ACC112 (cell line): ENCODE results near the gene OCRL.

Source experiments
- H2AFZ ChIP-seq: fragments of 200-600 bp; sonication (generic); one replicate; pipeline ENCODE4 v1.6.0; 2017; ENCODE audit warnings: antibody characterized with exemption, low read length; ENCODE audit not compliant: unreplicated experiment
- H3K27ac ChIP-seq: fragments of 200-600 bp; sonication (generic); 2 replicates; pipeline ENCODE4 v1.5.1; 2014; ENCODE audit warnings: low read depth, mild to moderate bottlenecking, antibody characterized with exemption, low read length, moderate library complexity
- H3K27me3 ChIP-seq: fragments of 200-600 bp; sonication (generic); 2 replicates; pipeline ENCODE4 v1.6.1; 2014; ENCODE audit warnings: mild to moderate bottlenecking, antibody characterized with exemption, low read length, moderate library complexity, mixed read lengths; ENCODE audit not compliant: insufficient read depth
- H3K36me3 ChIP-seq: fragments of 200-600 bp; sonication (generic); 2 replicates; pipeline ENCODE4 v1.6.1; 2016; ENCODE audit warnings: mild to moderate bottlenecking, antibody characterized with exemption, low read length, moderate library complexity, mixed read lengths; ENCODE audit not compliant: insufficient read depth
- H3K4me1 ChIP-seq: fragments of 200-600 bp; sonication (generic); one replicate; pipeline ENCODE4 v1.6.1; 2016; ENCODE audit warnings: low read length, mixed read lengths; ENCODE audit not compliant: insufficient read depth, unreplicated experiment, control insufficient read depth
- H3K4me3 ChIP-seq: fragments of 200-600 bp; sonication (generic); 2 replicates; pipeline ENCODE4 v1.5.1; 2014; ENCODE audit warnings: mild to moderate bottlenecking, low read depth, low read length
- H3K79me2 ChIP-seq: fragments of 200-600 bp; sonication (generic); one replicate; pipeline ENCODE4 v1.6.0; 2016; ENCODE audit warnings: low read length; ENCODE audit not compliant: control insufficient read depth, unreplicated experiment, insufficient read depth

Gene OCRL

GRCh38 chrX:129581904-129582303 is 41.8 kb downstream of the OCRL start:
- H3K36me3 ChIP-seq: no peaks in the 10 kb centered on the region
- H2AFZ ChIP-seq: no peak overlapping the region
- no peak overlapping the region for H3K4me3 ChIP-seq
- H3K27me3 ChIP-seq: no peaks in the 10 kb centered on the region
- H3K79me2 ChIP-seq: no peaks in the 10 kb centered on the region
- H3K4me1 ChIP-seq: peaks cover 15% of the 10 kb centered on the region
- no peak overlapping the region for H3K27ac ChIP-seq

GRCh38 chrX:129585167-129585566 is 45.1 kb downstream of the OCRL start:
- no peak overlapping the region for H3K4me3 ChIP-seq
- H3K27ac ChIP-seq: no peak overlapping the region
- H3K36me3 ChIP-seq: no peaks in the 10 kb centered on the region
- H3K27me3 ChIP-seq: no peaks in the 10 kb centered on the region
- H3K79me2 ChIP-seq: no peaks in the 10 kb centered on the region
- peaks cover 4% of the 10 kb centered on the region for H3K4me1 ChIP-seq
- H2AFZ ChIP-seq: no peak overlapping the region

GRCh38 chrX:129585691-129586090 is 45.6 kb downstream of the OCRL start:
- Histone ChIP-seq H3K36me3 (no peaks in the 10 kb centered on the region), H3K4me3 (no peak overlapping the region), H3K79me2 (no peaks in the 10 kb centered on the region), H3K27ac (no peak overlapping the region), H3K27me3 (no peaks in the 10 kb centered on the region), H2AFZ (no peak overlapping the region), H3K4me1 (peaks cover 4% of the 10 kb centered on the region)

GRCh38 chrX:129586446-129586845 is 46.4 kb downstream of the OCRL start:
- Histone ChIP-seq H3K4me1 (peaks cover 4% of the 10 kb centered on the region), H3K4me3 (no peak overlapping the region), H3K79me2 (no peaks in the 10 kb centered on the region), H3K27me3 (no peaks in the 10 kb centered on the region), H3K36me3 (no peaks in the 10 kb centered on the region), H2AFZ (no peak overlapping the region), H3K27ac (no peak overlapping the region)

GRCh38 chrX:129590596-129590995 is 50.5 kb downstream of the OCRL start:
- Histone ChIP-seq H3K36me3 (no peaks in the 10 kb centered on the region), H3K4me1 (peaks cover 11% of the 10 kb centered on the region), H3K27me3 (no peaks in the 10 kb centered on the region)

GRCh38 chrX:129593137-129593536 is 53.1 kb downstream of the OCRL start:
- Histone ChIP-seq H3K27ac (no peak overlapping the region), H3K27me3 (no peaks in the 10 kb centered on the region)

More at GRCh38 chrX:129590596-129590995, 50.5 kb downstream of the OCRL start:
- Histone ChIP-seq H3K79me2 (no peaks in the 10 kb centered on the region), H2AFZ (no peak overlapping the region), H3K4me3 (no peak overlapping the region), H3K27ac (no peak overlapping the region)

GRCh38 chrX:129594781-129595180 is 54.7 kb downstream of the OCRL start:
- peaks cover 11% of the 10 kb centered on the region for H3K4me1 ChIP-seq
- no peaks in the 10 kb centered on the region for H3K27me3 ChIP-seq
- H3K36me3 ChIP-seq: no peaks in the 10 kb centered on the region
- H3K4me3 ChIP-seq: no peak overlapping the region
- no peak overlapping the region for H2AFZ ChIP-seq
- no peak overlapping the region for H3K27ac ChIP-seq
- H3K79me2 ChIP-seq: no peaks in the 10 kb centered on the region

More at GRCh38 chrX:129593137-129593536, 53.1 kb downstream of the OCRL start:
- Histone ChIP-seq H2AFZ (no peak overlapping the region), H3K4me1 (peaks cover 11% of the 10 kb centered on the region), H3K4me3 (no peak overlapping the region), H3K79me2 (no peaks in the 10 kb centered on the region), H3K36me3 (no peaks in the 10 kb centered on the region)

- H3K27ac ChIP-seq: no peak overlapping the region
- no peaks in the 10 kb centered on the region for H3K36me3 ChIP-seq
- H3K27me3 ChIP-seq: no peaks in the 10 kb centered on the region
- no peaks in the 10 kb centered on the region for H3K79me2 ChIP-seq
- peaks cover 11% of the 10 kb centered on the region for H3K4me1 ChIP-seq
- no peak overlapping the region for H3K4me3 ChIP-seq
- H2AFZ ChIP-seq: no peak overlapping the region
Measured at GRCh38 chrX:129596077-129596476, 56.0 kb downstream of the OCRL start.

GRCh38 chrX:129597905-129598304 is 57.8 kb downstream of the OCRL start:
- peaks cover 6% of the 10 kb centered on the region for H3K4me1 ChIP-seq
- no peaks in the 10 kb centered on the region for H3K27me3 ChIP-seq
- no peak overlapping the region for H3K27ac ChIP-seq
- H2AFZ ChIP-seq: no peak overlapping the region
- H3K79me2 ChIP-seq: no peaks in the 10 kb centered on the region
- no peak overlapping the region for H3K4me3 ChIP-seq
- no peaks in the 10 kb centered on the region for H3K36me3 ChIP-seq

- Histone ChIP-seq H3K4me1 (no peaks in the 10 kb centered on the region), H3K27me3 (no peaks in the 10 kb centered on the region), H2AFZ (no peak overlapping the region), H3K36me3 (no peaks in the 10 kb centered on the region), H3K27ac (no peak overlapping the region), H3K79me2 (no peaks in the 10 kb centered on the region), H3K4me3 (no peak overlapping the region)
Measured at GRCh38 chrX:129599499-129599898, 59.4 kb downstream of the OCRL start.

GRCh38 chrX:129599996-129600395 is 59.9 kb downstream of the OCRL start:
- Histone ChIP-seq H2AFZ (no peak overlapping the region), H3K27ac (no peak overlapping the region), H3K36me3 (no peaks in the 10 kb centered on the region), H3K4me1 (no peaks in the 10 kb centered on the region), H3K27me3 (no peaks in the 10 kb centered on the region), H3K79me2 (no peaks in the 10 kb centered on the region), H3K4me3 (no peak overlapping the region)
